Fibroblast of lung (primary cell): ENCODE results near the gene TP53AIP1.

Experiments
- EZH2 ChIP-seq: IDR thresholded peaks from 2 replicates; pipeline ENCODE4 v1.5.1; 2012; ENCODE audit warnings: low read length, control low read depth, mild to moderate bottlenecking; ENCODE audit errors: missing control alignments
- TF ChIP-seq, protein P1 (sequence below), 2 donors: IDR thresholded peaks in 1 of 2; conservative IDR thresholded peaks in 1 of 2; 1 replicate in 1 of 2; 2 replicates in 1 of 2; pipeline ENCODE4 v1.5.1; 2011 to 2012; ENCODE audit warnings: low read length in 2 of 2, control low read depth in 1 of 2, inconsistent platforms in 1 of 2, low read depth in 1 of 2, mild to moderate bottlenecking in 1 of 2

DNA sequence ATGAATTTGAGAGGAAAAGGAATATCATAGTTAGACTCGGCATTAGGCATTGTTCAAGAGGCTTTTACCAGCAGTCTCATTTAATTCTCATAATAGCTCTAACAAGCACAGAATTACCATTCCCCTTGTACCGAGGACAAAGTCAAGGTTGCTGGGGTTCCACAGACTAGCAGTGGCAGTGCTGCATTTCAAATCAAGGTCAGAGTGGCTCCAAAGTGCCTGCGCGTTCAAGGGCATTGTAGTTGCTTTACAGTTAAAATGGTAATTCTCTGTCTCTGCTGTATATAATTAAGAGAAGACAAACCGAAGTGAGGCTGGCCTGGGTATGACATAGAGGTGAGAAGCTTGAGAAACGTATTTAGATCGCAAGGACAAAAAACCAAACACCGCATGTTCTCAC, 40.4 kb upstream of the TP53AIP1 start:
- TF ChIP-seq, protein P1, sequence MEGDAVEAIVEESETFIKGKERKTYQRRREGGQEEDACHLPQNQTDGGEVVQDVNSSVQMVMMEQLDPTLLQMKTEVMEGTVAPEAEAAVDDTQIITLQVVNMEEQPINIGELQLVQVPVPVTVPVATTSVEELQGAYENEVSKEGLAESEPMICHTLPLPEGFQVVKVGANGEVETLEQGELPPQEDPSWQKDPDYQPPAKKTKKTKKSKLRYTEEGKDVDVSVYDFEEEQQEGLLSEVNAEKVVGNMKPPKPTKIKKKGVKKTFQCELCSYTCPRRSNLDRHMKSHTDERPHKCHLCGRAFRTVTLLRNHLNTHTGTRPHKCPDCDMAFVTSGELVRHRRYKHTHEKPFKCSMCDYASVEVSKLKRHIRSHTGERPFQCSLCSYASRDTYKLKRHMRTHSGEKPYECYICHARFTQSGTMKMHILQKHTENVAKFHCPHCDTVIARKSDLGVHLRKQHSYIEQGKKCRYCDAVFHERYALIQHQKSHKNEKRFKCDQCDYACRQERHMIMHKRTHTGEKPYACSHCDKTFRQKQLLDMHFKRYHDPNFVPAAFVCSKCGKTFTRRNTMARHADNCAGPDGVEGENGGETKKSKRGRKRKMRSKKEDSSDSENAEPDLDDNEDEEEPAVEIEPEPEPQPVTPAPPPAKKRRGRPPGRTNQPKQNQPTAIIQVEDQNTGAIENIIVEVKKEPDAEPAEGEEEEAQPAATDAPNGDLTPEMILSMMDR (conservative IDR thresholded peaks at IDR 0.05 in 1 of 2, IDR thresholded peaks at IDR 0.05 in 1 of 2; ENCODE audit: low read depth in 1 of 2, low read length in 2 of 2): no peak
- TF ChIP-seq EZH2: no peak
